Stimulated activated CD8-positive, alpha-beta memory T cell treated with anti-CD3 and anti-CD28 coated beads, Interleukin-12 subunit alpha, Interleukin-12 subunit beta, amount 100 ng/mL, for 24 hours (primary cell): Measurements from ENCODE around the gene TUG1.
A peak's percentile ranks its signal among the peaks of the same experiment; 100 is the strongest.

Experiments
- DNase-seq: peaks from one replicate; pipeline ENCODE4 v3.0.0-alpha.2; 2020; ENCODE audit errors: extremely low read depth

TUG1 gene

GRCh38 chr22:30968924-30969531, at the start of gene TUG1:
Gene TUG1, plus strand, starts transcription at chr22:30969265.
- peak; percentile 94 for DNase-seq

- no peak for DNase-seq
These were observed 49.1 kb upstream of the TUG1 start for GRCh38 chr22:30919973-30920372.

GRCh38 chr22:30920407-30920806, 48.7 kb upstream of the TUG1 start:
- DNase-seq: peak; percentile 62

GRCh38 chr22:30921108-30921507, 48.0 kb upstream of the TUG1 start:
- DNase-seq: no peak

- DNase-seq: peak; percentile 66
These were observed 46.9 kb upstream of the TUG1 start for GRCh38 chr22:30922151-30922611.

GRCh38 chr22:30923168-30923900, 45.7 kb upstream of the TUG1 start:
- no peak for DNase-seq

- DNase-seq: no peak
These were observed 43.4 kb upstream of the TUG1 start for GRCh38 chr22:30925667-30926066.

GRCh38 chr22:30926706-30927105, 42.4 kb upstream of the TUG1 start:
- no peak for DNase-seq

- DNase-seq: no peak
These were observed 41.3 kb upstream of the TUG1 start for GRCh38 chr22:30927806-30928205.

GRCh38 chr22:30928401-30928800, 40.7 kb upstream of the TUG1 start:
- DNase-seq: no peak

GRCh38 chr22:30930228-30930627, 38.8 kb upstream of the TUG1 start:
- DNase-seq: no peak

- DNase-seq: no peak
These were observed 37.3 kb upstream of the TUG1 start for GRCh38 chr22:30931541-30932300.

GRCh38 chr22:30932661-30933060, 36.4 kb upstream of the TUG1 start:
- DNase-seq: no peak

- no peak for DNase-seq
These were observed 35.6 kb upstream of the TUG1 start for GRCh38 chr22:30933457-30933856.

GRCh38 chr22:30934053-30934452, 35.0 kb upstream of the TUG1 start:
- no peak for DNase-seq

GRCh38 chr22:30940685-30941362, 28.2 kb upstream of the TUG1 start:
- no peak for DNase-seq

GRCh38 chr22:30941363-30941740, 27.7 kb upstream of the TUG1 start:
- no peak for DNase-seq

- DNase-seq: no peak
These were observed 25.7 kb upstream of the TUG1 start for GRCh38 chr22:30943368-30943767.

GRCh38 chr22:30944986-30945385, 24.1 kb upstream of the TUG1 start:
- no peak for DNase-seq

- DNase-seq: no peak
These were observed 23.4 kb upstream of the TUG1 start for GRCh38 chr22:30945653-30946052.

- DNase-seq: no peak
These were observed 22.7 kb upstream of the TUG1 start for GRCh38 chr22:30946354-30946753.

GRCh38 chr22:30947173-30947815, 21.8 kb upstream of the TUG1 start:
- no peak for DNase-seq
